H9 (cell line): ENCODE data around the gene BIK. TPM values are rescaled to one million over a fixed set of nuclear protein-coding genes. Genes with fewer than 3 reads are reported as not detected.

Experiments
- DNase-seq: peaks from one replicate; pipeline ENCODE4 v3.0.0-alpha.2; 2017
- H2AFZ ChIP-seq: one replicate; pipeline ENCODE4 v1.6.1; 2013; ENCODE audit warnings: mild to moderate bottlenecking, low read length, control low read depth, moderate library complexity
- H2AK5ac ChIP-seq: 2 replicates; pipeline ENCODE4 v1.6.1; 2013; ENCODE audit warnings: low read length, control low read depth, mixed read lengths; ENCODE audit not compliant: insufficient read length
- H2BK120ac ChIP-seq: one replicate; pipeline ENCODE4 v1.6.1; 2013; ENCODE audit warnings: low read depth, mild to moderate bottlenecking, low read length, control low read depth, inconsistent platforms; ENCODE audit not compliant: poor library complexity, severe bottlenecking
- H2BK12ac ChIP-seq: 2 replicates; pipeline ENCODE4 v1.6.1; 2013; ENCODE audit warnings: low read length, control low read depth, mixed read lengths, low read depth; ENCODE audit not compliant: insufficient read length
- H2BK15ac ChIP-seq: 2 replicates; pipeline ENCODE4 v1.6.1; 2013; ENCODE audit warnings: low read depth, low read length, control low read depth
- H2BK20ac ChIP-seq: one replicate; pipeline ENCODE4 v1.6.1; 2013; ENCODE audit warnings: low read depth, mild to moderate bottlenecking, low read length, control low read depth, inconsistent platforms; ENCODE audit not compliant: poor library complexity, severe bottlenecking
- H2BK5ac ChIP-seq: 2 replicates; pipeline ENCODE4 v1.6.1; 2013; ENCODE audit warnings: low read length, control low read depth, mixed read lengths; ENCODE audit not compliant: insufficient read length
- H3K14ac ChIP-seq: 2 replicates; pipeline ENCODE4 v1.6.1; 2013; ENCODE audit warnings: low read length, control low read depth; ENCODE audit not compliant: insufficient read depth
- H3K18ac ChIP-seq: 2 replicates; pipeline ENCODE4 v1.6.1; 2013; ENCODE audit warnings: low read depth, mild to moderate bottlenecking, mixed read lengths, low read length, control low read depth; ENCODE audit not compliant: insufficient read length
- H3K23ac ChIP-seq: 2 replicates; pipeline ENCODE4 v1.6.1; 2013; ENCODE audit warnings: low read length, control low read depth, mixed read lengths, low read depth; ENCODE audit not compliant: insufficient read length
- H3K23me2 ChIP-seq: 2 replicates; pipeline ENCODE4 v1.6.1; 2013; ENCODE audit warnings: low read depth, mild to moderate bottlenecking, mixed read lengths, low read length, control low read depth; ENCODE audit not compliant: insufficient read length, poor library complexity, severe bottlenecking
- H3K27ac ChIP-seq: 2 replicates; pipeline ENCODE4 v1.5.1; 2013; ENCODE audit warnings: low read length, control low read depth, mixed read lengths, low read depth; ENCODE audit not compliant: insufficient read length
- H3K27me3 ChIP-seq: 2 replicates; pipeline ENCODE4 v1.6.1; 2013; ENCODE audit warnings: low read length, control low read depth, inconsistent platforms; ENCODE audit not compliant: insufficient read depth
- H3K4ac ChIP-seq: 2 replicates; pipeline ENCODE4 v1.6.1; 2013; ENCODE audit warnings: low read depth, mild to moderate bottlenecking, control low read depth, inconsistent platforms, low read length, moderate library complexity
- H3K4me1 ChIP-seq: 2 replicates; pipeline ENCODE4 v1.6.1; 2013; ENCODE audit warnings: low read length, control low read depth, inconsistent platforms; ENCODE audit not compliant: insufficient read depth
- H3K4me2 ChIP-seq: 2 replicates; pipeline ENCODE4 v1.6.1; 2013; ENCODE audit warnings: low read length, control low read depth, mixed read lengths; ENCODE audit not compliant: insufficient read length, insufficient read depth
- H3K56ac ChIP-seq: 2 replicates; pipeline ENCODE4 v1.6.1; 2013; ENCODE audit warnings: low read depth, mild to moderate bottlenecking, mixed read lengths, low read length, control low read depth; ENCODE audit not compliant: insufficient read length
- H3K79me1 ChIP-seq: 2 replicates; pipeline ENCODE4 v1.6.1; 2013; ENCODE audit warnings: low read depth, mild to moderate bottlenecking, moderate library complexity, low read length, control low read depth, inconsistent platforms; ENCODE audit not compliant: insufficient read depth, poor library complexity, severe bottlenecking
- H3K79me2 ChIP-seq: 2 replicates; pipeline ENCODE4 v1.6.1; 2013; ENCODE audit warnings: low read length, control low read depth, inconsistent platforms; ENCODE audit not compliant: insufficient read depth
- H3K9ac ChIP-seq: 2 replicates; pipeline ENCODE4 v1.6.1; 2013; ENCODE audit warnings: low read length, control low read depth, mixed read lengths; ENCODE audit not compliant: insufficient read length; ENCODE audit errors: extremely low read depth
- H3K9me3 ChIP-seq: one replicate; pipeline ENCODE4 v1.6.1; 2013; ENCODE audit warnings: low read depth, low read length, inconsistent platforms; ENCODE audit not compliant: control insufficient read depth
- H3T11ph ChIP-seq: one replicate; pipeline ENCODE4 v1.6.1; 2013; ENCODE audit warnings: mild to moderate bottlenecking, low read length, control low read depth, inconsistent platforms
- H4K20me1 ChIP-seq: one replicate; pipeline ENCODE4 v1.6.1; 2013; ENCODE audit not compliant: control insufficient read depth, insufficient read length, insufficient read depth
- H4K5ac ChIP-seq: 2 replicates; pipeline ENCODE4 v1.6.1; 2013; ENCODE audit warnings: low read depth, mild to moderate bottlenecking, mixed read lengths, low read length, control low read depth; ENCODE audit not compliant: insufficient read length
- H4K8ac ChIP-seq: replicated peaks from 2 replicates; pipeline ENCODE4 v1.6.1; 2013; ENCODE audit warnings: low read length, control low read depth, mixed read lengths, low read depth; ENCODE audit not compliant: insufficient read length
- H4K91ac ChIP-seq: 2 replicates; pipeline ENCODE4 v1.6.1; 2013; ENCODE audit warnings: low read depth, mild to moderate bottlenecking, moderate library complexity, mixed read lengths, low read length, control low read depth; ENCODE audit not compliant: insufficient read length
- H3K27ac Mint-ChIP-seq, 3 experiments: 2 replicates in 2 of 3; 3 replicates in 1 of 3; pipeline ENCODE4 v1.8.0; 2020 to 2021; ENCODE audit warnings: mixed read lengths in 3 of 3, mild to moderate bottlenecking in 1 of 3, moderate library complexity in 1 of 3
- H3K27me3 Mint-ChIP-seq: 2 replicates; pipeline ENCODE4 v1.8.0; 2021; ENCODE audit warnings: low read depth, mild to moderate bottlenecking, moderate library complexity, mixed read lengths
- H3K36me3 Mint-ChIP-seq, 3 experiments: 2 replicates in 2 of 3; 3 replicates in 1 of 3; pipeline ENCODE4 v1.8.0; 2020 to 2021; ENCODE audit warnings: low read depth in 3 of 3, mixed read lengths in 3 of 3; ENCODE audit not compliant: insufficient read depth in 1 of 3
- H3K4me1 Mint-ChIP-seq, 2 experiments: 2 replicates each; pipeline ENCODE4 v1.8.0; 2020; ENCODE audit warnings: mixed read lengths in 2 of 2
- H3K4me3 Mint-ChIP-seq, 2 experiments: 2 replicates in 1 of 2; 3 replicates in 1 of 2; pipeline ENCODE4 v1.8.0; 2020 to 2021; ENCODE audit warnings: mild to moderate bottlenecking in 2 of 2, mixed read lengths in 2 of 2, moderate library complexity in 1 of 2
- H3K9me3 Mint-ChIP-seq, 2 experiments: 2 replicates in 1 of 2; 3 replicates in 1 of 2; pipeline ENCODE4 v1.8.0; 2020; ENCODE audit warnings: mild to moderate bottlenecking in 2 of 2, mixed read lengths in 2 of 2, moderate library complexity in 1 of 2
- WGBS: extraction: QIAGEN DNeasy Blood & Tissue Kit; methylation state at CpG from one replicate; pipeline ENCODE4 v1.1.7; 2013; ENCODE audit warnings: missing lambda C conversion rate, low lambda C conversion rate, mixed read lengths; ENCODE audit not compliant: insufficient read length; ENCODE audit errors: extremely low coverage; 5-methylcytosine and 5-hydroxymethylcytosine counted together
- total RNA-seq: library from RNA; stranded (reverse); gene quantifications from 2 replicates; pipeline ENCODE4 v1.2.1, GENCODE V29; 2021
- TF ChIP-seq, protein P1 (sequence below): fragments of 200-600 bp; sonication (generic); conservative IDR thresholded peaks from 3 replicates; pipeline ENCODE4 v1.8.0; 2021; ENCODE audit warnings: antibody characterized with exemption, mild to moderate bottlenecking

The BIK gene
- total RNA-seq, 1 experiment from 2014 or later, result 8.3 TPM

DNA sequence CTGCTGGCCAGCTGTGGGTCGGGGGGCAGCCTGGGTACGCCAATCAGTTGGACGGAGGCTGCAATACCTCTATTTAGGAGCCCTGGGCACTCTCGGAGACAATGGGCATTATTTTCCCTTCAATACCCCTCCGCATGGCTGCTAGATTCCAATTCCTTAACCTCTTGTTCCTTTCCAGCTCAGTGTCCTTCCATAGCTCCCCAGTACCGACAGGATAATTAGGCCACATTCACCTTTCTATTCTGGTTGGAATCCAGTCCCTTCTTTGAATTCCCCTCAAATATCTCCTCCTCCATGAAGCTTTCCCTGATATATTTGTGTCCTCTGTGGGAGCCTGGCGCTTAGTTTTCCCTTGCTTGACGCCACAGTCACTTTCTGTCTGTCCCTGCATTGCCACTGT lies 4.2 kb upstream of the BIK start:
- Histone ChIP-seq H3K18ac (no peak overlapping the region), H3K9me3 (no peaks in the 10 kb centered on the region), H3K23ac (no peak overlapping the region), H3T11ph (no peak overlapping the region), H4K8ac (no peak overlapping the region), H4K5ac (no peak overlapping the region), H3K27me3 (peaks cover 16% of the 10 kb centered on the region), H2AK5ac (no peak overlapping the region), H2BK15ac (peak overlapping the region; percentile 69; the same call in 1 of the 2 replicates), H3K4me1 (no peaks in the 10 kb centered on the region; the same call in 1 of the 2 replicates), H3K27ac (no peak overlapping the region), H3K79me2 (no peaks in the 10 kb centered on the region), H2BK20ac (no peak overlapping the region), H3K4ac (no peak overlapping the region), H3K4me2 (no peak overlapping the region), H3K79me1 (no peaks in the 10 kb centered on the region), H2BK120ac (no peak overlapping the region), H2BK5ac (no peak overlapping the region), H3K23me2 (peaks cover 7% of the 10 kb centered on the region), H3K56ac (no peak overlapping the region), H4K91ac (no peak overlapping the region), H3K14ac (no peak overlapping the region), H3K9ac (no peak overlapping the region), H4K20me1 (no peaks in the 10 kb centered on the region), H2AFZ (no peak overlapping the region), H2BK12ac (no peak overlapping the region)
- no CpG with 5 or more reads among the region's 8 CpGs for WGBS
- Mint-ChIP-seq H3K27me3 (peaks cover 46% of the 10 kb centered on the region), H3K36me3 (no peaks in the 10 kb centered on the region), H3K4me1 (peaks cover 16 to 28% of the 10 kb centered on the region in 2 experiments), H3K27ac (no peak overlapping the region; a peak in 1 of 7 replicates), H3K9me3 (no peaks in the 10 kb centered on the region), H3K4me3 (no peak overlapping the region)
- TF ChIP-seq, protein P1, sequence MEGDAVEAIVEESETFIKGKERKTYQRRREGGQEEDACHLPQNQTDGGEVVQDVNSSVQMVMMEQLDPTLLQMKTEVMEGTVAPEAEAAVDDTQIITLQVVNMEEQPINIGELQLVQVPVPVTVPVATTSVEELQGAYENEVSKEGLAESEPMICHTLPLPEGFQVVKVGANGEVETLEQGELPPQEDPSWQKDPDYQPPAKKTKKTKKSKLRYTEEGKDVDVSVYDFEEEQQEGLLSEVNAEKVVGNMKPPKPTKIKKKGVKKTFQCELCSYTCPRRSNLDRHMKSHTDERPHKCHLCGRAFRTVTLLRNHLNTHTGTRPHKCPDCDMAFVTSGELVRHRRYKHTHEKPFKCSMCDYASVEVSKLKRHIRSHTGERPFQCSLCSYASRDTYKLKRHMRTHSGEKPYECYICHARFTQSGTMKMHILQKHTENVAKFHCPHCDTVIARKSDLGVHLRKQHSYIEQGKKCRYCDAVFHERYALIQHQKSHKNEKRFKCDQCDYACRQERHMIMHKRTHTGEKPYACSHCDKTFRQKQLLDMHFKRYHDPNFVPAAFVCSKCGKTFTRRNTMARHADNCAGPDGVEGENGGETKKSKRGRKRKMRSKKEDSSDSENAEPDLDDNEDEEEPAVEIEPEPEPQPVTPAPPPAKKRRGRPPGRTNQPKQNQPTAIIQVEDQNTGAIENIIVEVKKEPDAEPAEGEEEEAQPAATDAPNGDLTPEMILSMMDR, result no peak
- DNase-seq, result no peak
